Measurements from ENCODE around the gene CACNA2D3. TPM values are rescaled to one million over a fixed set of nuclear protein-coding genes. Genes with fewer than 3 reads are reported as not detected.

The CACNA2D3 gene
- total RNA-seq, 2 donors from 2014 or later, result 1.1 to 5.9 TPM

DNA sequence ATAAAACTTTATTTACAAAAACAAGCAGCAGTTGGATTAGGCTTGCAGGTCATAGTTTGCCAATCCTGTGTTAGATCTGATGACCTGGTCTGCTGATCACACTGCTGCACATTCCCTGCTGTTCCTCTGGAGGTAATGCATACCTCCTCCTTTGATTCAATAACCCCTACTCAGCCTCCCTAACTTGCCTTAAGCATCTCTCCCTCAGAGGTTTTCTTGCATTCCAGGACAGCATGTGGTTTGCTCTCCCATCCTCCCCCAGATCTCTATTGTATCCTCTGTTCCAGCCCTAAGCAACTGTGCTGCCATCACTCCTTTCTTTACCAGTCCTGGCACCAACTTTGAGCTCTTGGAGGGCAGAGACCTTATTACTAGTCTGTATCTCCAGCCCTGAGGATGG is 63.4 kb downstream of the CACNA2D3 start:
- no peak for DNase-seq (ENCODE audit: low spot score)
- no peaks in the 10 kb centered on the region for H3K27me3 ChIP-seq (replicated peaks; ENCODE audit: insufficient read depth)
- H3K27ac ChIP-seq, result no peak overlapping the region
- H3K9me3 ChIP-seq, result no peaks in the 10 kb centered on the region
- intact Hi-C loops (cut with DNase I), result no loop called here
- no peak overlapping the region for H3K4me3 ChIP-seq
- TF ChIP-seq POLR2A (IDR thresholded peaks at IDR 0.05) (no peak), POLR2AphosphoS5 (IDR thresholded peaks at IDR 0.05) (no peak)
- TF ChIP-seq, protein P1, sequence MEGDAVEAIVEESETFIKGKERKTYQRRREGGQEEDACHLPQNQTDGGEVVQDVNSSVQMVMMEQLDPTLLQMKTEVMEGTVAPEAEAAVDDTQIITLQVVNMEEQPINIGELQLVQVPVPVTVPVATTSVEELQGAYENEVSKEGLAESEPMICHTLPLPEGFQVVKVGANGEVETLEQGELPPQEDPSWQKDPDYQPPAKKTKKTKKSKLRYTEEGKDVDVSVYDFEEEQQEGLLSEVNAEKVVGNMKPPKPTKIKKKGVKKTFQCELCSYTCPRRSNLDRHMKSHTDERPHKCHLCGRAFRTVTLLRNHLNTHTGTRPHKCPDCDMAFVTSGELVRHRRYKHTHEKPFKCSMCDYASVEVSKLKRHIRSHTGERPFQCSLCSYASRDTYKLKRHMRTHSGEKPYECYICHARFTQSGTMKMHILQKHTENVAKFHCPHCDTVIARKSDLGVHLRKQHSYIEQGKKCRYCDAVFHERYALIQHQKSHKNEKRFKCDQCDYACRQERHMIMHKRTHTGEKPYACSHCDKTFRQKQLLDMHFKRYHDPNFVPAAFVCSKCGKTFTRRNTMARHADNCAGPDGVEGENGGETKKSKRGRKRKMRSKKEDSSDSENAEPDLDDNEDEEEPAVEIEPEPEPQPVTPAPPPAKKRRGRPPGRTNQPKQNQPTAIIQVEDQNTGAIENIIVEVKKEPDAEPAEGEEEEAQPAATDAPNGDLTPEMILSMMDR (IDR thresholded peaks at IDR 0.05), result no peak
- no peaks in the 10 kb centered on the region for H3K4me1 ChIP-seq (replicated peaks)
- H3K36me3 ChIP-seq, result no peaks in the 10 kb centered on the region

DNA sequence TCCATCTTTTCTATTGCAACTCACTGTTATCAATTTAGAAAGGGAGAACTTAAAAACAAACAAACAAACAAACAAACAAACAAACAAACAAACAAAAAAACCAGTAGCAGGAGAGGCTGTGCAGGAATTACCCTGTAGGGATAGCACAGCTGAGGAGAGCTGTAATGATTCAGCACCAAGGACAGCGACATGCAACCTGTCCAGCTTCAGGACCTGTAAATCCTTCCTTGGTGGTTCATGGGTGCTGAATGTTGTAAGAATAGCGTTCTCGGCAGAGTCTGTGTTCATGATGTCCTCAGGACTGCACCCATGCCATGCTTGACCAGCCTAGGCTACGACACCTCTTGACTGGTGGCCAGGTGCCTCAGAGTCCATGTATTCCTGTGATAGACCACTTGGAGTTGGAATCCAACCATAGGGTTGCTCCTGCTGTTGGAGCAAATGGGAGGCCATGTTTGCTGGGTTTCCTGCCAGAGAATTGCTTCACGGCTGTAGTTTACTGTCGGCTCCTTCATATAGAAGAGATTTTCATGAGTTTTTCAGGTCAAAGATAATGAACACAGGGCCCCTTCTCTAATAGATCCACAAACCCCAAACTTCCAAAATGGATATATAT is 65.9 kb downstream of the CACNA2D3 start:
- intact Hi-C loops (cut with DNase I), result no loop called here
- Histone ChIP-seq H3K27me3 (replicated peaks; ENCODE audit: insufficient read depth) (no peaks in the 10 kb centered on the region), H3K27ac (no peak overlapping the region)

DNA sequence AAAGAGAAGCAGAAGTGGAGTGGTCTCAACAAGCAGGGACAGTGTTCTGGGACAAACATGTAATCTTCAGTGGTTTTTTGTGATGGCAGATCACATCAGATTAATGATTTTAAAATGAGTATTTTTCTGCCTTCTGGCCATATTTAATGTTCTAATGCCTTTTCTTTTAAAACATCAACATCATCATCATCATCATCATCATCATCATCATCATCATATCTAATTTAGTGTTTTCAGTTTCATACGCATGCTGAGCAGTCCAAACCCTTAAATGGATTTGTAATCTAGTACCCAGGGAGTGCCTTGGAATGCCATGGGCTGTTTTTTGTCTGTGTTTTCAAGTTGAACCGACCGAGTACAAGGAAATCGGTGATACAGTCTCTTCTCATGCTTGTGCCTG is 68.9 kb downstream of the CACNA2D3 start:
- no peak for DNase-seq (ENCODE audit: low spot score)
- Histone ChIP-seq H3K4me3 (no peak overlapping the region), H3K27me3 (replicated peaks; ENCODE audit: insufficient read depth) (no peaks in the 10 kb centered on the region), H3K9me3 (no peaks in the 10 kb centered on the region), H3K27ac (no peak overlapping the region), H3K4me1 (replicated peaks) (no peaks in the 10 kb centered on the region), H3K36me3 (no peaks in the 10 kb centered on the region)
- intact Hi-C loops (cut with DNase I), result no loop called here
- WGBS, result 84% methylated on average over 4 of the region's 4 CpGs
- no peak for TF ChIP-seq POLR2A (IDR thresholded peaks at IDR 0.05)
- TF ChIP-seq POLR2AphosphoS5 (IDR thresholded peaks at IDR 0.05), result no peak
- TF ChIP-seq, protein P1 (IDR thresholded peaks at IDR 0.05), result no peak

More for the DNA sequence above, 65.9 kb downstream of the CACNA2D3 start:
- DNase-seq (ENCODE audit: low spot score), result peak; percentile 18
- 36% methylated on average over 6 of the region's 6 CpGs for WGBS
- no peaks in the 10 kb centered on the region for H3K4me1 ChIP-seq (replicated peaks)
- no peaks in the 10 kb centered on the region for H3K9me3 ChIP-seq
- H3K4me3 ChIP-seq, result no peak overlapping the region
- H3K36me3 ChIP-seq, result no peaks in the 10 kb centered on the region
- TF ChIP-seq POLR2A (IDR thresholded peaks at IDR 0.05), result no peak
- TF ChIP-seq, protein P1 (IDR thresholded peaks at IDR 0.05), result no peak
- TF ChIP-seq POLR2AphosphoS5 (IDR thresholded peaks at IDR 0.05), result no peak

DNA sequence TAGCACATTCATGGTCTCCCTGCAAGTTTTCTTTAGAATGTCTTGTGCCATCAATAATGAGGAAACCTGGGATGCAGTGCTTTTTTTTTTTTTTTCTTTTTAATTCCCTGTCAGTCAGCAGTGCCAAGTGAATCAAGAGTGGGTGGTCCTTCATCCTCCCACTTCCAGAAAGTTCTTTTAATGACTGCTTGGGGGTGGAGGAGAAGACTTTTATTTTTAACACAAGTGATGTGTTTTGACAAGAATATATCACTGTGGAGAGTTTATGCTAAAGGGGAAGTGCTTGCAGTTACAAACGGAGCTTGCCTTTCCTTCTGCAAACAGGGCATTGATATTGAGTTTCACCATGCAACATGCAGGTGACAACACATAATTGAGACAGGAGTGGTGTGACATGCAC is 69.7 kb downstream of the CACNA2D3 start:
- H3K4me3 ChIP-seq, result no peak overlapping the region
- no peak overlapping the region for H3K27ac ChIP-seq
- H3K4me1 ChIP-seq (replicated peaks), result no peaks in the 10 kb centered on the region
- 8% methylated on average over 1 of the region's 1 CpG for WGBS
- no peaks in the 10 kb centered on the region for H3K27me3 ChIP-seq (replicated peaks; ENCODE audit: insufficient read depth)
- H3K36me3 ChIP-seq, result no peaks in the 10 kb centered on the region
- no peaks in the 10 kb centered on the region for H3K9me3 ChIP-seq
- no peak for DNase-seq (ENCODE audit: low spot score)
- intact Hi-C loops (cut with DNase I), result no loop called here
- TF ChIP-seq POLR2A (IDR thresholded peaks at IDR 0.05), result no peak
- no peak for TF ChIP-seq POLR2AphosphoS5 (IDR thresholded peaks at IDR 0.05)
- TF ChIP-seq, protein P1 (IDR thresholded peaks at IDR 0.05), result no peak

DNA sequence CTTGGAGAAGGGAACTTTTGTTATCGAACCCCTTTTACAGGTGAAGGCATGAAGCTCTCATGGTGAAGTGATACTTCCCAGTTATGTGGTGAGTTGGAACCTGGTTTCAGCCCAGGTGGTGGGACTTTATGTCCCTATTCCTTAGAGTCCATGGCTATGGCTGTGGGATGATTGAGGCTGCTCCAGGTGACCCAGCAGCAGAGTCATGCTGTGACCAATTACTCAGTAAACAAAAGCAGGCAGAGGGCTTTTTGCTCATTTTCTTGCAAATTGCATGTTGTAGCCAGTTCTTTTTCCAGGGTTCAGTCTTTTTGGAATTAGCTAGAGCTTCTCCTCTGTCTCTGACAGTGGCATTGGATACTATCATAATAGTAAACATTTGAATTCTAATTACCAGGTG is 70.7 kb downstream of the CACNA2D3 start:
- no peak for DNase-seq (ENCODE audit: low spot score)
- H3K4me1 ChIP-seq (replicated peaks), result no peaks in the 10 kb centered on the region
- no peak overlapping the region for H3K27ac ChIP-seq
- H3K4me3 ChIP-seq, result no peak overlapping the region
- no peaks in the 10 kb centered on the region for H3K36me3 ChIP-seq
- 88% methylated on average over 1 of the region's 1 CpG for WGBS
- H3K9me3 ChIP-seq, result no peaks in the 10 kb centered on the region
- H3K27me3 ChIP-seq (replicated peaks; ENCODE audit: insufficient read depth), result no peaks in the 10 kb centered on the region
- intact Hi-C loops (cut with DNase I), result no loop called here
- TF ChIP-seq, protein P1 (IDR thresholded peaks at IDR 0.05), result no peak
- TF ChIP-seq POLR2AphosphoS5 (IDR thresholded peaks at IDR 0.05) (no peak), POLR2A (IDR thresholded peaks at IDR 0.05) (no peak)
